ENCODE data around the gene MPHOSPH9. TPM values are rescaled to one million over a fixed set of nuclear protein-coding genes. Genes with fewer than 3 reads are reported as not detected.

The MPHOSPH9 gene
- total RNA-seq, 2 donors from 2014 or later = 104 to 121 TPM

DNA sequence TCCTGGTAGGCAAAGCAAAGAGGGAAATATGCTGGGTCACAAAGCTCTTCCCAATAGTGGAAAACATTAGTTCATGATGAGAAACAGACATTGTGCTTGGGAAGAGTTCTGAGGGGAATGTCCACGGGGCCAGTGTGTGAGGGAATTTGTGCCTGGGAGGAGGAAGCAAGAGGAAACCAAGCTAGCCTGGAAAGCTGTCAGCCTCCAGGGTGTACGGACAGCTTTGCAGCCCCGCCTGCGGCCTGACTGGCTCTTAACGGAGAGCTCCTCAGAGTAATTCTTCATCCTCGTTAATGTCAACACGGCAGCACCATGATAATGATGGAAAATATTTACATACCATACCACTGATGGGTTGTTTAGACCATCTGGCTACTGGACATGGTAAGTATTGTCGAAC is 114.4 kb downstream of the MPHOSPH9 start:
- H3K27ac Mint-ChIP-seq = no peak overlapping the region
- DNase-seq = no peak
- no peak overlapping the region for H3K4me3 Mint-ChIP-seq
- no peaks in the 10 kb centered on the region for H3K36me3 Mint-ChIP-seq (ENCODE audit: insufficient read depth in 2 of 2)
- no peaks in the 10 kb centered on the region for H3K27me3 Mint-ChIP-seq (ENCODE audit: low read depth)
- peaks cover 70% of the 10 kb centered on the region for H3K4me1 Mint-ChIP-seq (ENCODE audit: low read depth)
- H3K9me3 Mint-ChIP-seq = no peaks in the 10 kb centered on the region
- no peak for ATAC-seq (replicated peaks in 1 of 2)

DNA sequence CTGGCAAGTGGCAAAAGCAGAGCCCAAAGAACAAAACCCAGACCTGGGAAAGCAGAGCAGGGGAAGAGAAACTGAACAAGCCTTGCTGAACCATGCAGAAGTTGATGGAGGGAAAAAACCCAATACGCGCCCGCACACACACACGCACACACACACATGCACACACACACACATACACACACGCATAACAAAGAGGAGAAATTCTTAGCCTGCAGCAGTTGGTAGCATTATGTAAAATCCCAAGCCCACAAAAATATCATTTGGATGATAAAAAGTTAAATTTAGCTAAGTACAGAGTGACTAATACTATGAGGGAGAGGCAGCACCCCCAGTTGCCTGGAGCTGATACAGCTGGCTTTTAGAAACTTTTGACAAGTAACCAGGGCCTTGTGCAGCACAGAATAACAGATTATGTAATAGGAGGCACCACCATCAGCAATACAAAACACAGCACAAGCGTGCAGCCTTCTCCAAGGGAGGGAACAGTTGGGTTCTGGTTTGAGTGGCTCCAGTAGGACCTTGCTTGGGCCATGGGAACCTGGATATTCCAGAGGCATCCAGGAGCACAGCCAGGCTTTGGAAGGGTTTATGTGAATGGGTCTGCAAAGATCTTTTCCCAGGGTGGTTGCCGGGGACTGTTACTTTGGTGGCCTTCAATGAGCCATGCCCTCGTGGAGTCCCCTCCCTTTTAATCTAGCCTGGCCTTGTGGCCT is 117.4 kb downstream of the MPHOSPH9 start:
- peak overlapping the region; percentile 25 to 61 for H3K4me3 Mint-ChIP-seq
- peaks cover 53% of the 10 kb centered on the region for H3K4me1 Mint-ChIP-seq (ENCODE audit: low read depth)
- H3K9me3 Mint-ChIP-seq = no peaks in the 10 kb centered on the region

DNA sequence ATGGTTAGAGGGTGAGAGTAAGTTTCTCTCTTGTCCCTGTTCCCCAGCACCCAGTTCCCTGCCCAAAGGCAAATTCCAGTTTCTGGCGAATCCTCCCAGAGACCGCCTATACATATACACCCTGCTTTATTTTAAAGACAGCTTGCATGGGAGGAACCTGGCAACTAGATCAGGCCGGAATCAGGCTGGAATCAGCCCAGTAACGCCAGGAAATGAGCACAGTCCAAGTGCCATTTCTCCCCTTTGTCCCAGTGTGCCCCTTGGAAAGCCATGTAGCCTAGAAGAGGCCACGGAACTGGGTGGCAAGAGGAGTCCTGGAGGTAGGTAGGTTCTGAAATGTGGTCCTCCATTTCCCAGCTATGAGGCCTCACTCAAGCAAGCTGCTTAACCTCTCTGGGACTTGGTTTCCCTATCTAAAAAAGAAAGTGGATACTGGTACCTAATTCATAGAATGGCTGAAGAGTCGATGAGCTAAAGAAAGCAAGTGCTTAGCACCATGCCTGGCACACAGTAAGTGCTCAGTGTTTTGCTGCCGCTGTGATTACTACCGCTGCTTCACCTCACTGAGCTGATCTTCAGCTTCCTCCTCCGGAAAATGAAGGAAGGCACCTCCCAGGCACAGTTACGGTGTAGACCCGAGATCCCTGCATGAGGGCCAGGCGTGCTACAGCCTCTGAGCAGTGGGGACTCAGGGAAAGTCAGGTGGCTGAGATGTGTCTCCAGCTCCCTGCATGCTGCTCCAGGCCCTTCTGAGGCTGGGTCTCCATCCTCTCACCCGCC is 118.4 kb downstream of the MPHOSPH9 start:
- Mint-ChIP-seq H3K27ac (no peak overlapping the region), H3K36me3 (ENCODE audit: insufficient read depth in 2 of 2) (no peaks in the 10 kb centered on the region), H3K9me3 (no peaks in the 10 kb centered on the region), H3K4me1 (ENCODE audit: low read depth) (peaks cover 43% of the 10 kb centered on the region), H3K4me3 (peak overlapping the region; percentile 12 to 61), H3K27me3 (ENCODE audit: low read depth) (no peaks in the 10 kb centered on the region)
- no peak for DNase-seq
- no peak for ATAC-seq (replicated peaks in 1 of 2)

More for the DNA sequence above, 117.4 kb downstream of the MPHOSPH9 start:
- Mint-ChIP-seq H3K27ac (no peak overlapping the region), H3K27me3 (ENCODE audit: low read depth) (no peaks in the 10 kb centered on the region), H3K36me3 (ENCODE audit: insufficient read depth in 2 of 2) (no peaks in the 10 kb centered on the region)
- ATAC-seq (replicated peaks in 1 of 2) = no peak
- peak in 1 of 2 donors; percentile 16 for DNase-seq

- no peak for ATAC-seq (replicated peaks in 1 of 2)
- H3K27me3 Mint-ChIP-seq (ENCODE audit: low read depth) = no peaks in the 10 kb centered on the region
- H3K27ac Mint-ChIP-seq = no peak overlapping the region
- no peak overlapping the region for H3K4me3 Mint-ChIP-seq
- DNase-seq = no peak
- peaks cover 0 to 1% of the 10 kb centered on the region in 2 donors for H3K36me3 Mint-ChIP-seq (ENCODE audit: insufficient read depth in 2 of 2)
- no peaks in the 10 kb centered on the region for H3K9me3 Mint-ChIP-seq
- peaks cover 37% of the 10 kb centered on the region for H3K4me1 Mint-ChIP-seq (ENCODE audit: low read depth)
Measured at GRCh38 chr12:123113026-123113425, 119.9 kb downstream of the MPHOSPH9 start.

- DNase-seq (peak in 1 of 2 donors; percentile 26), ATAC-seq (replicated peaks in 1 of 2) (peak in 1 of 2 donors; percentile 39)
- Mint-ChIP-seq H3K27ac (no peak overlapping the region), H3K4me3 (no peak overlapping the region), H3K36me3 (ENCODE audit: insufficient read depth in 2 of 2) (peaks cover 1 to 5% of the 10 kb centered on the region in 2 donors), H3K27me3 (ENCODE audit: low read depth) (no peaks in the 10 kb centered on the region), H3K9me3 (no peaks in the 10 kb centered on the region), H3K4me1 (ENCODE audit: low read depth) (peaks cover 51% of the 10 kb centered on the region)
Measured at GRCh38 chr12:123111498-123112165, 121.3 kb downstream of the MPHOSPH9 start.

DNA sequence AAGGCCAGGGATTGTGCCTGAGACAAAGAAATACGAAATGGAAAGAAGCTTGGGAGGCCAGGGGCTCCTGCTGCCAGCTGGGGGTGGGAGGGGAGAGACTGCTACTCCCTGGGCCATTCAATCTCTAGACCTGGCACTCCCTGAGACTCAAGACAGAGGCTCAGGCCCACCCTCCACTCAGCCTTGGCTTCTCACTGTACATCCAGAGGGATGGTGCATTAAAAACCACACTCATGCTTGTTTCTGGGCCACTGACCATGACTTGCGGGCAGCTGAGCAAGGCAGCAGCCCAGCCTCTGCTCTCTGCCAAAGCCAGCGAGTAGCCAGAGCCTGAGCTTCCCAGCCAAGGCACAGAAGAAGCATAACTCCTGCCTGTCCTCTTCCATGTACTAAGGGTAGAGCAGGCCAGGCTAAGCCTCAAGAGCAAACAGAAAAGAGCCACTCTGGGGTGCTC is 123.6 kb downstream of the MPHOSPH9 start:
- no peak overlapping the region for H3K27ac Mint-ChIP-seq

GRCh38 chr12:123108682-123109066 is 124.3 kb downstream of the MPHOSPH9 start:
- H3K36me3 Mint-ChIP-seq (ENCODE audit: insufficient read depth in 2 of 2) = peaks cover 1 to 5% of the 10 kb centered on the region in 2 donors
- no peak for DNase-seq
- no peak for ATAC-seq (replicated peaks in 1 of 2)
- no peaks in the 10 kb centered on the region for H3K9me3 Mint-ChIP-seq
- H3K4me1 Mint-ChIP-seq (ENCODE audit: low read depth) = peaks cover 45% of the 10 kb centered on the region
- no peak overlapping the region for H3K4me3 Mint-ChIP-seq
- no peaks in the 10 kb centered on the region for H3K27me3 Mint-ChIP-seq (ENCODE audit: low read depth)
- H3K27ac Mint-ChIP-seq = no peak overlapping the region

More for the DNA sequence above, 123.6 kb downstream of the MPHOSPH9 start:
- H3K27me3 Mint-ChIP-seq (ENCODE audit: low read depth) = no peaks in the 10 kb centered on the region
- ATAC-seq (replicated peaks in 1 of 2) (no peak), DNase-seq (no peak)
- H3K9me3 Mint-ChIP-seq = no peaks in the 10 kb centered on the region
- no peak overlapping the region for H3K4me3 Mint-ChIP-seq
- H3K4me1 Mint-ChIP-seq (ENCODE audit: low read depth) = peaks cover 47% of the 10 kb centered on the region
- peaks cover 1 to 5% of the 10 kb centered on the region in 2 donors for H3K36me3 Mint-ChIP-seq (ENCODE audit: insufficient read depth in 2 of 2)

DNA sequence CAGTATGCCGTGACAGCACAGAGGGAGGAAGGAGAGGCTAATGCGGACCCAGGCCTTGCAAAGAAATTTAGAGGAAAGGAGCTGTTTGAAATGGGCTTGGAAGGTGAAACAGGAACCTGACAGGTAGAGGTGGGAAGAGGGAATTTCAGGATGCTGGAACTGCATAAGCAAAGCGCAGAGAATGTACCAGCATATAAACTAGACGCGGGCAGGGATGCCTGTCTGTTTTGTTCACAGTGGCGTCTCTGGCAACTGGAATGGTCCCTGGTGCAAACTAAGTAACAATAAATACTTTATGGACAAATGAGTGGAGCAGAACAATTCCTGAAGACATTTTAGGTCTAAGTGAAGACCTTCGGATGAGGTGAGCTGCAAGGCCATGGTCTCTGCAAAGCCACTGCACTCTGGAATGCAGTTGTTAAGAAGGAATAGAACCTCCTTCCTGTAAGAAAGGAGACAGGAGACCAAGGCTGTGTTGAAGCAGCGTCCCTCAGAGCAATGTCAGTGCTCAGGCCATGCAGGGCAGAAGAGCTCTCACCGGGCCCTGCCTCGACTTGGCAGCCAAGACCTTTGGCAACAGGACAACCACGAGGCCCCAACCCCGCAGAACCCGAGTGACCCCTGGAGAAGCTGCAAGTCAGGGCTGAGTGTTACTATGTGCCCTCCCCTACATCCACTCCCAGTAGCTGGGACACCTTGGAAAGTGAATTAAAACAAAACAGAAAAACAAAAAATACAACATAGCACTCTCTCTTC is 124.8 kb downstream of the MPHOSPH9 start:
- H3K4me1 Mint-ChIP-seq (ENCODE audit: low read depth) = peaks cover 48% of the 10 kb centered on the region
- H3K4me3 Mint-ChIP-seq = peak overlapping the region; percentile 12 to 70
- peak overlapping the region; percentile 26 for H3K27ac Mint-ChIP-seq
- peaks cover 1 to 5% of the 10 kb centered on the region in 2 donors for H3K36me3 Mint-ChIP-seq (ENCODE audit: insufficient read depth in 2 of 2)
- no peaks in the 10 kb centered on the region for H3K9me3 Mint-ChIP-seq
- ATAC-seq (replicated peaks in 1 of 2) = no peak
- DNase-seq = no peak
- H3K27me3 Mint-ChIP-seq (ENCODE audit: low read depth) = no peaks in the 10 kb centered on the region

- H3K9me3 Mint-ChIP-seq = no peaks in the 10 kb centered on the region
- H3K27me3 Mint-ChIP-seq (ENCODE audit: low read depth) = no peaks in the 10 kb centered on the region
- H3K4me1 Mint-ChIP-seq (ENCODE audit: low read depth) = peaks cover 58% of the 10 kb centered on the region
- DNase-seq (peak; percentile 70 to 77), ATAC-seq (replicated peaks in 1 of 2) (peak; percentile 90 to 97)
- peak overlapping the region; percentile 69 to 70 for H3K4me3 Mint-ChIP-seq
- H3K36me3 Mint-ChIP-seq (ENCODE audit: insufficient read depth in 2 of 2) = peaks cover 1 to 5% of the 10 kb centered on the region in 2 donors
- peak overlapping the region; percentile 26 for H3K27ac Mint-ChIP-seq
Measured at GRCh38 chr12:123106640-123107359, 126.1 kb downstream of the MPHOSPH9 start.

GRCh38 chr12:123105211-123105826 is 127.6 kb downstream of the MPHOSPH9 start:
- DNase-seq (no peak), ATAC-seq (replicated peaks in 1 of 2) (no peak)
- no peaks in the 10 kb centered on the region for H3K27me3 Mint-ChIP-seq (ENCODE audit: low read depth)
- H3K4me3 Mint-ChIP-seq = no peak overlapping the region
- peaks cover 1 to 5% of the 10 kb centered on the region in 2 donors for H3K36me3 Mint-ChIP-seq (ENCODE audit: insufficient read depth in 2 of 2)
- peaks cover 50% of the 10 kb centered on the region for H3K4me1 Mint-ChIP-seq (ENCODE audit: low read depth)
- no peaks in the 10 kb centered on the region for H3K9me3 Mint-ChIP-seq
- H3K27ac Mint-ChIP-seq = no peak overlapping the region

DNA sequence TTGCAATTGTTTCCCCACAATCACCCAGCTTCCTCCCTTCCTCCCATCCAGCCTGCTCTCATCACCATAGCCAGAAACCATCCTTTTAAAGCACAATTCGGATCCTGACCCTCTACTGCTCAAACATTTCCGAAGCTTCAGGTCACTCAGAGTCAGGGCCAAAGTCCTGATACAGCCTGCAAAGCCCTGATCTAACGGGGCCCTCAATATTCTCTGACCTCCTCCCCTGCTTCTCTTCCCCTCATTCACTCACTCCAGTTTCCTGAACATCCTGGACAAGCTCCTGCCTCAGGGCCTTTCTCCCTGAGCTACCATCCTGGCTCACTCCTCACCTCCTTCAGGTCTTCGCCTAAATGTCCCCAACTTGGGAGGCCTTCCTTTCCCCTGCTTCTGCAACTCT is 128.1 kb downstream of the MPHOSPH9 start:
- Mint-ChIP-seq H3K4me1 (ENCODE audit: low read depth) (peaks cover 50% of the 10 kb centered on the region), H3K27me3 (ENCODE audit: low read depth) (no peaks in the 10 kb centered on the region), H3K27ac (no peak overlapping the region), H3K36me3 (ENCODE audit: insufficient read depth in 2 of 2) (peaks cover 1 to 5% of the 10 kb centered on the region in 2 donors), H3K4me3 (no peak overlapping the region), H3K9me3 (no peaks in the 10 kb centered on the region)
- DNase-seq (no peak), ATAC-seq (replicated peaks in 1 of 2) (no peak)

Data from activated T-cell treated with anti-CD3 and anti-CD28 coated beads, Interleukin-2, amount 50 U/mL, for 72 hours (primary cell).